Measurements from ENCODE around the gene TTLL11.
"Not testable (repeated sequence)": the region's sequence is repeated elsewhere in the genome, so short reads cannot be mapped to it uniquely, and the experiment has no call there.

The TTLL11 gene

GRCh38 chr9:121801579-121801978, 291.5 kb downstream of the TTLL11 start:
- DNase-seq (ENCODE audit: low read depth) = no peak
- TF ChIP-seq CTCF (conservative IDR thresholded peaks at IDR 0.05; ENCODE audit: low read depth, low read length) = no peak
- H3K4me3 ChIP-seq (ENCODE audit: low read length) = no peak overlapping the region

- no peak overlapping the region for H3K4me3 ChIP-seq (ENCODE audit: low read length)
- no peak for TF ChIP-seq CTCF (conservative IDR thresholded peaks at IDR 0.05; ENCODE audit: low read depth, low read length)
- no peak for DNase-seq (ENCODE audit: low read depth)
Observed at GRCh38 chr9:121800376-121800775, 292.7 kb downstream of the TTLL11 start.

GRCh38 chr9:121798941-121799340, 294.2 kb downstream of the TTLL11 start:
- no peak overlapping the region for H3K4me3 ChIP-seq (ENCODE audit: low read length)
- no peak for TF ChIP-seq CTCF (conservative IDR thresholded peaks at IDR 0.05; ENCODE audit: low read depth, low read length)
- DNase-seq (ENCODE audit: low read depth) = no peak

- H3K4me3 ChIP-seq (ENCODE audit: low read length) = no peak overlapping the region
- no peak for DNase-seq (ENCODE audit: low read depth)
- no peak for TF ChIP-seq CTCF (conservative IDR thresholded peaks at IDR 0.05; ENCODE audit: low read depth, low read length)
Observed at GRCh38 chr9:121797081-121797480, 296.0 kb downstream of the TTLL11 start.

GRCh38 chr9:121794334-121794733, 298.8 kb downstream of the TTLL11 start:
- DNase-seq (ENCODE audit: low read depth); H3K4me3 ChIP-seq (ENCODE audit: low read length): not testable (repeated sequence)

- not testable (repeated sequence) for DNase-seq (ENCODE audit: low read depth); H3K4me3 ChIP-seq (ENCODE audit: low read length)
Observed at GRCh38 chr9:121792476-121792875, 300.6 kb downstream of the TTLL11 start.

GRCh38 chr9:121790841-121791240, 302.3 kb downstream of the TTLL11 start:
- no peak for TF ChIP-seq CTCF (conservative IDR thresholded peaks at IDR 0.05; ENCODE audit: low read depth, low read length)
- DNase-seq (ENCODE audit: low read depth) = no peak

GRCh38 chr9:121788686-121789366, 304.3 kb downstream of the TTLL11 start:
- TF ChIP-seq CTCF (conservative IDR thresholded peaks at IDR 0.05; ENCODE audit: low read depth, low read length) = no peak
- no peak for DNase-seq (ENCODE audit: low read depth)
- H3K4me3 ChIP-seq (ENCODE audit: low read length) = no peak overlapping the region

More at GRCh38 chr9:121790841-121791240, 302.3 kb downstream of the TTLL11 start:
- H3K4me3 ChIP-seq (ENCODE audit: low read length) = no peak overlapping the region

All from retinal pigment epithelial cell (primary cell).